Fibroblast of peridontal ligament (primary cell): ENCODE measurements around the gene EFNA2.
"Not testable (repeated sequence)": the region's sequence is repeated elsewhere in the genome, so short reads cannot be mapped to it uniquely, and the experiment has no call there.

Experiments
- DNase-seq: peaks from one replicate; pipeline ENCODE4 v3.0.0-alpha.2; 2010; ENCODE audit errors: extremely low read depth

Gene EFNA2

DNA sequence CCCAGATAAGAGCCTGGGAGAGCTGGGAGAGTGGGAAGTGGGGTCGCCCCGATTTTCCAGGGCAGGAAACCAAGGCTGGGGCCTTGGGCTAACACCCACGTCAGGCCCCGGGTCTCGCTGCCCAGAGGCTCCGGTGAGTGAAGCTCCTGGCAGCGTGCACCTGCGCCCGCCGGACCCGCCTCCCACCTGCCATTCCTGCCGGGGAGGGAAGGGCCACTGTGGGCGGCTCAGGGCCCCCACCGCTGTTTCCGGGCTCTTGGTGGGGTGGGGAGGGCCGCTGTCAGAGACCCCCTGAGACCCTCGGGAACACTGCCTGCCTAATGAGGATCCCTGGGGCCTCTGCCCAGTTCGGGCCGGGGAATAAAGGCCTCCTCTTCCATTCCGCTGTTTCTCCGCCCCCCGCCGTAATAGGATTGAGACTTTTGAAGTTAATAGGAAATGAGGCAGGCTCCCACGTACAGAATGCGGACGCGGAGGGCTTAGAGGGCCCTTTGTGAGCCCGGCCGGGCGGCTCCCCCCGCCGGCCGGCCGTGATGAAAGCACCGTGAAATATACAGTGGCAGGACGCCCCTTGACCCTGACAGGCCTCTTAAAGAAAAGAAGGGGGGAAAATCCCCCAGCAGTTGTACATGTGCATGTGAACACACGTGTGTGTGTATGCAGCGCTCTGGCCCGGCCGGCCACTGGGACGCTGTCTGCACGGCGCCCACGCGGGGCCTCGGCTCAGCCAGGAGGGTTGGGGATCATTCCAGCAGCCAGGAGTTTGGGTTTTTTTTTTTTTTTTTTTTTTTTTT is 33.2 kb downstream of the EFNA2 start:
- no peak for DNase-seq

DNA sequence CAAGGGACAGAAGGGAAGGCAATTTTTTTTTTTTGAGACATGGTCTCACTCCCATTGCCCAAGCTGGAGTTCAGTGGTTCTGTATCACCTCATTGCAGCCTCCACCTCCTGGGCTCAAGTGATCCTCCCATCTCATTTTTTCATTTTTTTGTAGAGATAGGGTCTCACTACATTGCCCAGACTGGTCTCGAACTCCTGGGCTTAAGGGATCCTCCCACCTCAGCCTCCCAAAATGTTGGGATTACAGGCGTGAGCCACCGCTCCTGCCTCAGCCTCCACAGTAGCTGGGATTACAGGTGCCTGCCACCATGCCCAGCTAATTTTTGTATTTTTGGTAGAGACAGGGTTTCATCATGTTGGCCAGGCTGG is 34.6 kb downstream of the EFNA2 start:
- DNase-seq: not testable (repeated sequence)

DNA sequence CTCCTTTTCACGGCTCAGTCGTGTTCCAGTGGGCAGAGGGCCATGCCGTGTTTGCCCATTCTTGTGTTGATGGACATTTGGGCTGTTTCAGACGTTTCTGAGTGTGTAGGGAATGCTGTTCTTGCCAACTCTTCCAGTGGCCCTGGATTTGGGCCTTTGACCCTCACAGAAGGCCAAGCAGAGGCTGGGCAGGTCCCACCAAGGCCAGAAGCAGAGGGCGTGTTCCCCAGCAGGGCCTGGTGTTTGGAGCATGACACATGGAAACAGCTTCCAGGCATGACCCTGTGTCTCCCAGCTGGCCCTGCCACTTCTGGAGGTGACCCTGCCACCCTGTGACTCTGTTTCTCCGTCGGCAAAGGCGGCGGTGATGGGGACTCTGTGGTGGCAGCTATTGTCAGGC is 35.9 kb downstream of the EFNA2 start:
- DNase-seq: no peak

DNA sequence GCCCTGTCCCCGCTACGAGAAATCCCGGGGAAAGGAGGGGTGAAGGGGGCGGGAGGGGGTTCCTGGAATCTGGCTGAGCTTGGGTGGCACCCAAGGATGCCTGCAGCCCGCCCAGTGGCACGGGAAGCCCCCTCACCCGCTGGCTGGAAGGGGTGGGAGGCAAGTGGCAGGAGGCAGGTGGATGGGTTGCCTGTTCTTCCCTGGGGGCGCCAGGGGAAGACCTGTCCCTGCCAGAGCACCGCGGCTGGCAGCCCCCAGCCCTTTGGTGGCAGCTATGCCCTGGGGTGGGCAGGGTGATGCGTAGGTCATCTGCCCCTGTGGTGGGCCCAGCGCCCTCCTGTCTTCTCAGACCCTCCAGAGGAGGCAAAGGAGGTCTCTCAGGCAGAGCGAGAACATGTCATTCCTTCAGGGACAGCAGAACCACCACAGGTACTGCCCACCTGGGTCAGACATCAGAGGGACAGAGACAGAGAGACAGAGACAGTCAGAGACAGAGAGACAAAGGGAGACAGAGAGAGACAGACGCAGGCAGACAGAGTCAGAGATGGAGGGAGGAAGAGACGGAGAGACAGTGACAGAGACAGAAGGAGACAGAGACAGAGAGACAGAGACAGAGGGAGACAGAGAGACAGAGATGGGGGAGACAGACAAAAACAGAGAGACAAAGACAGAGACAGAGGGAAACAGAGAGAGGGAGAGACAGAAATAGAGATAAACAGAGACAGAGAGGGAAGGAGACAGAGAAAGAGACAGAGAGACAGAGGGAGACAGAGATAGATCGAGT is 36.7 kb downstream of the EFNA2 start:
- DNase-seq: no peak

DNA sequence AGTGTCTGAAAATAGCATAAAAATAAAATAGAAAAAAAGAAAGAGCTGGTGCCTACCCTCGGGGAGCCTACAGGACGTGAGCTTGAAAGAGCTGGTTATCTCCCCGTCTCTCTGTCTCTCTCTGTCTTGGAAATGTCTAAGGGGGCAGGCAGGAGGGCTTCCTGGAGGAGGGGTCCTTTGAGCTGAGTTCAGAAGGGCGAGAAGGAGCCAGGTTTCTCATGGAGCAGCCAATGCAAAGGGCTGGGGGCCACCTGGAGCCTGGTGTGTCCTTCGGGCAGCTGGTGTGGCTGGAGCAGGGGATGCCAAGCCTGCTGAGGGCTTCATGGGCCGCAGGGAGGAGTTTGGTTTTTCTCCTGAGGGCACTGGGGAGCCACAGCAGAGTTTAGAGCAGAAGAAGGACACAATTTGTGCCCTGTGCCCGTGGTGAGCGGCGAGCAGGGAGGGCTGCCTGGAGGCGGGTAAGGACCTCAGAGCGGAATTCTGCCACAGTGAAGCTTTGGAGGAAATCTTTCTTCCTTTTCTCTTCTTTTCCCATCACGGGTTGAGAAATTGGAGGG is 38.7 kb downstream of the EFNA2 start:
- no peak for DNase-seq

DNA sequence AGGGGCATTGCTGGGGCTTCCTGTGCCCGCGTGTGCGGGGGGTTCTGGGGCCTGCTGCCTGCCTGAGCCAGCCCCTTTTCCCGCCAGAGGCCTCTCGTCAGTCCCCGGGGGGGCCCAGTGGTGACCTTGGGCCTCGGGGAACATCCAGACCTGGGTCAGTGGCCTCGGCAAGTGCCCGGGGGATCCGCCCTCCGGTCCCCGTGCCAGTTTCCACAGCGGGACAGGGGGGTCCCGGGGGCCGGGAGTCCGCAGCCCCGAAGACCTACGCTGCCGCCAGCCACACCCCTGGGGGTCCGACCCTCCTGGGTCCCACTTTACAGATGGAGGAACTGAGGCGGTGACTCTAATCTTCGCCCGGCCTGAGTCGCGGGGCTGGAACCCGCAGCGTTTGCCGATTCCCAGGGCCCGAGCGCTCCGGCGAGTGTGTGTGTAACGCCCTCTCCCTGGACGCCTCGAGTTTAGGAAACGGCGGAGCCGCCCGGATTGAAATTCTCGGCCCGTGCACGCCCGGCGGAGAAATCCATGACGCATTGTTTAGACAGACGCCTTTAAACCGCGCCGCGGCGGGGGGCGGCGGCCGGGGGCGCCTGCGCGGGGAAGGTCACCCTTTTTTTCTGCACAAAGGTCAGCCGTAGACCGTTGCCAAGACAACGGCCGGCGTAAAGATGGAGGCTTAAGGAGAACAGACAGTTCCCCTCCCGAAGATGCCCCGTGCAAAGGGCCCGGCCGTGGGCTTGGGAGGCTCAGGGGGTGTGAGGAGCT is 39.3 kb downstream of the EFNA2 start:
- peak; percentile 78 for DNase-seq

DNA sequence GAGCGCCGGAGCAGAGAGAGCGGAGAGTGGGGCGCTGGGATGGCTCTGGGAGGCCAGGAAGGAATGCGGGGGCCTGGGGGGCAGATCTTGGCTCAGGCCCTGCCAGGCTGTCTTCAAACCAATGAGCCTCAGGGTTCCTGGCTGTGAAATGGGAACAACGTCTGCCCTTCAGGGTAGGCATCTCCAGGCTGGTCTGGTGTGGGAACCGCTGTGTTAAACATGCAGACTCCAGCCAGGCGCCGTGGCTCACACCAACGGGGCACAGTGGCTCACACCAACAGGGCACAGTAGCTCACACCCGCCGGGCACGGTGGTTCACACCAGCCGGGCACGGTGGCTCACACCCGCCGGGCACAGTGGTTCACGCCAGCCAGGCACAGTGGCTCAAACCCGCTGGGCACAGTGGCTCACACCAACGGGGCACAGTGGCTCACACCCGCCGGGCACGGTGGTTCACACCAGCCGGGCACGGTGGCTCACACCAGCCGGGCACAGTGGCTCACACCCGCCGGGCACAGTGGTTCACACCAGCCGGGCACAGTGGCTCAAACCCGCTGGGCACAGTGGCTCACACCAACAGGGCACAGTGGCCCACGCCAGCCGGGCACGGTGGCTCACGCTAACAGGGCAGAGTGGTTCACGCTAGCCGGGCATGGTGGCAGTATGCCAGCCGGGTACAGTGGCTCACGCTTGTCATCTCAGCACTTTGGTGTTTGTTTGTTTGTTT is 40.1 kb downstream of the EFNA2 start:
- DNase-seq: no peak

DNA sequence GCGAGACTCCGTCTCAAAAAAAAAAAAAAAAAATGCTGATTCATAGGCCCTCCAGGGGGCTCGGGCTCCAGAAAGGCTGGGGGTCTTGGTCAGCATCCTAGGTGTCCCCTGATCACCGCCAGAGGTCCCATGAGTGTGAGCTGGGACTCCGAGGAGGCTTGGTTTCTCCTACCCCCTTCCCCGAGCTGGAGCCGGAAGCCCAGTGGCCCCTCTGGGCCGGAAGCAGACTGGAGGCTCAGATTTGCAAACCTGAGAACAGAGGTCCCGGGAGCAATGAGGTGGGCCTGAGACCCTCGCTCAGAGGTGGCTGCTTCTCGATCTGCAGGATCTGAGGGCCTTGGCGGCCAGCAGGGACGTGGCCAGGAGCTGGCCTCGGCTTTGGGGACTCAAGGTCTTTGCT is 41.5 kb downstream of the EFNA2 start:
- no peak for DNase-seq

DNA sequence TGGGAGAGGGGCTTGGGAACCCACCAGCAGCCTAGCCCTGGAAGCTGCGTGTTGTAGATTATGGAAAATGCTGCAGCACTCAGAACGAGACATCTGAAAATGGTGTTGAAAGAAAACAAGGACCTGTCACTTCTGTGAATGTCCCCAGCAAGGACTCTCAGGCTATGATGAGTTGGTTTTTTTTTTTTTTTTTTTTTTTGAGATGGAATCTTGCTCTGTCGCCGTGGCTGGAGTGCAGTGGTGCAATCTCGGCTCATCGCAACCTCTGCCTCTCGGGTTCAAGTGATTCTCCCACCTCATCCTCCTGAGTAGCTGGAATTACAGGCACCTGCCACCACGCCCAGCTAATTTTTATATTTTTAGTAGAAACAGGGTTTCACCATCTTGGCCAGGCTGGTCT is 46.5 kb downstream of the EFNA2 start:
- not testable (repeated sequence) for DNase-seq

DNA sequence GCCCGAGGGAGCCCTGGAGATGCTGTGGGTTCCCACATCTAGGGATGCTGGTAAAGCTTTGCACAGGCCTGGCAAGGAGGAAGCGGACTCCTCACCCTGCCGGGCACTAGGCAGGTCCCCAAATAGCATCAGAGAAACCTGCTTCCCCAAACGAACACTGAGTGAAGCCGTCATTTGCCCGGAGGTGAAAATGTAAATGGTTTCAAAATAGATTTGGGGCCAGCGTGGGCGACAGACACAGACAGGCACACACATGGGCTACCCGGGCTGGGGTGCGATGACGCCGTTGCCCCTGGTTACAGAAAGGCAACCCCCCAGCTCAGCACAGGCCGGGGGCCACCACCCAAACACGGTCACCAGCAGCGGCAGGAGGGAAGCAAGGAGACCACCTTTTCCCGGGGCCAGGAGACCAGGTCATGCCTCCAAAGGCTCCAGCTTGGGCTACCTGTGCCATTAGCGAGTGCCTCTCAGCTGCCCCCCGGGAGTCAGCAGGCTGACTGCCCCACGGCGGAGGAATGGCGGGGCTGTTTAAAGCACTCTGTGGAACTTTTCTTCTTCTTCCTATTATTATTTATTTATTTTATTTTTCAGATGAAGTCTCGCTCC is 50.5 kb downstream of the EFNA2 start:
- no peak for DNase-seq

DNA sequence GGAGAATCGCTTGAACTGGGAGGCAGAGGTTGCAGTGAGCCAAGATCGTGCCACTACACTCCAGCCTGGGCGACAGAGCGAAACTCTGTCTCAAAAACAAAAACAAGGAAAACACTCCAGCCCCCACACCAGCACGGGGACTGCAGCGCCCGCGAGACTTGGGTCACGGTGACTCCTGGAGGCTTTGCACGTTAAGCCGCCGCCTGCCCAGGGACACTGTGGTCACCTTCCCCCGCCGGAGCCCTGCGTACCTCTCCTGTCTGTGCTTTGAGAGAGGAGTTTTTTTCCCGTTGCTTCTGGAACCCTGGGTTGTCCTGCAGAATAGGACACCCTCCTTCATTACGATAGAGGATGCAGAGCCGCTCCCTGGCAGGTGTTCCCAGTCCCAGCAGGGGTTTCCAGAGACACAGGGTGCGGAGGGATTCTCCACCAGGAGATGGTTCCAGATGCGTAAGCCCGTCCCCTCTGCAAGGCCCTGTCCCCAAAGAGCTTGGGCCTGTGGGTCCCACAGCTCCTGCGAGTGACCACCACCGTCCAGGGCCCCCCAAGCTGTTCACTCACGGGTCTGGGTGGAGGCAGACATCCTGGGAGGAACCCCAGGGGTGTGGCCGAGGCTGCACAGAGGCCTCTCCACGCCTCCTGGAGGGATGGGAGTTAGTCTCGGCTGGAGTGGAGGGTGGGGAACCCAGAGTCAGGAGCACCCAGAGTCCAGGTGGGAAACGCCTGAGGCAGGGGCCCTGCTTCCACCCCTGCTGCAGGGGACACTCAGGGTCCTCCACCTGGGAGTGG is 55.2 kb downstream of the EFNA2 start:
- no peak for DNase-seq

DNA sequence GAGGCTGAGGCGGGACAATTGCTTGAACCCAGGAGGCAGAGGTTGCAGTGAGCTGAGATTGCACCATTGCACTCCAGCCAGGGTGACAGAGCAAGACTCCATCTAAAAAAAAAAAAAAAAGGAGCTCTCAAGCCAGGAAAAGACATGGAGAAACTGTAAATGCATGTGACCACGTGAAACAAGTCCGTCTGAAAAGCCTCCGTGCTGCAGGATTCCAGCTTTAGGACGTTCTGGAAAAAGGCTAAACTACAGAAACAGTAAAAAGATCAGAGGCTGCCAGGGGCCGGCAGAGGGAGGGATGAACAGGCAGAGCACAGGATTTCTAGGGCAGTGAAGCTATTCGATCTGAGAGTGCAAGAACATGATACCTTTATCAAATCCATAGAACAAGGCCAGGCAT is 57.4 kb downstream of the EFNA2 start:
- peak; percentile 51 for DNase-seq

DNA sequence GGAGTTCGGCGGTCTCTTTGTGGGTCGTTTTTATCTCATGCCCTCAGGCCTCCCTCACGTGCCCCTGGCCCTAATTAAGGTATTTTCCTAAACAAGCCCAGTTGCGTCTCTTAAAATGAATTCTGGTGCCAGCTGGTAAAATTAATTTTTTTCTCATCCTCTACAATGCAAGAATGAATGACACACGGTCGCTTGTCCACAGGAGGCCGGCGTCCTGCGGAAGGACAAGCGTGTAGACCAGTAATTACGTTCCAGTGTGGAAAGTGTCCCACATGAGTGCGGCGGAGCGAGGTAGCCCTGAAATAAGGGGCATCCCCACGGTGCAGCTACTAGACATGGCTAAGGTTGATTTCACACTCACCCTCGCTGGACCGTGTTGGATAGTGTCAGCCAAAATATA is 63.5 kb downstream of the EFNA2 start:
- DNase-seq: no peak

DNA sequence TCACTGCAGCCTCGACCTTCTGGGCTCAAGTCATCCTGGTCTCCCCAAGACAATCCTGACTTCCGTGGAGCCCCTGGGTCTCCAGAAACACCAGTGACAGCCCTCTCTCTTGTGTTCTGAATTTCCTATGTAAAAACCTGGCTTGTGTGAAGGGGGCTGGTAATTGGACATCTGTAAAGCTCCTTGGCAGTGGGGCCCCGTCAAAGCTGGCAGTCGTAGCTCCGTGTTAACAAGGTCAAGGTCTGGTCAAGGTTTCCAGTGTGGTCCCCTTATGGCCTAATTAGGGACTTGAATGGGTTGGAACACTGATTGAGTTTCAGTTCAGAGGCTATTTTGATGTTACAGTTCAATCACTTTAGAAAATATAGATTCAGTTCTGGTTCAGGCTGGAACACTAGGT is 65.2 kb downstream of the EFNA2 start:
- DNase-seq: no peak
